Measurements from ENCODE around the gene MLLT10. TPM values are rescaled to one million over a fixed set of nuclear protein-coding genes. Genes with fewer than 3 reads are reported as not detected.
A peak's percentile ranks its signal among the peaks of the same experiment; 100 is the strongest.
"Not testable (repeated sequence)": the region's sequence is repeated elsewhere in the genome, so short reads cannot be mapped to it uniquely, and the experiment has no call there.

Gene MLLT10
- total and polyA plus RNA-seq, 4 donors = 23.1 to 55.5 (median 32.6) TPM

DNA sequence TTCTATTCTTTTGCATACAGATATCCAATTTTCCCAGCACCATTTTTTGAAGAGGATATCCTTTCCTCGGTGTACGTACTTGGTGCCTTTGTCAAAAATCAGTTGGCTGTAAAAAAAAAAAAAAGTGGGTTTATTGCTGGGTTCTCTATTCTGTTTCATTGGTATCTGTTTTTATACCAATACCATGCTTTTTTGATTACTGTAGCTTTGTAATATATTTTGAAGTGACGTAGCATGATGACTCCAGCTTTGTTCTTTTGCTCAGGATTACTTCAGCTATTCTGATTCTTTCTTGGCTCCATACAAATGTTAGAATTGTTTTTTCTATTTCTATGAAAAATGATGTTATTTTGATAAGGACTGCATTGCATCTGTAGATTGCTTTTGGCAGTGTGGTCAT, 165.5 kb downstream of the MLLT10 start:
- Histone ChIP-seq H3K4me3 (ENCODE audit: low read depth, low read length) (no peak overlapping the region), H3K27ac (ENCODE audit: low read depth, low read length) (no peak overlapping the region), H3K27me3 (ENCODE audit: control insufficient read depth, insufficient read depth, low read length) (no peaks in the 10 kb centered on the region), H3K9me3 (ENCODE audit: control insufficient read depth, insufficient read depth, low read length) (peaks cover 6% of the 10 kb centered on the region), H3K36me3 (ENCODE audit: control insufficient read depth, insufficient read depth, low read length) (no peaks in the 10 kb centered on the region), H3K4me1 (ENCODE audit: control insufficient read depth, insufficient read depth, low read length) (no peaks in the 10 kb centered on the region)
- no peak for DNase-seq (ENCODE audit: low read depth in 4 of 6, low spot score in 6 of 6)
- no CpG with 5 or more reads among the region's 3 CpGs for WGBS (ENCODE audit: insufficient coverage)

DNA sequence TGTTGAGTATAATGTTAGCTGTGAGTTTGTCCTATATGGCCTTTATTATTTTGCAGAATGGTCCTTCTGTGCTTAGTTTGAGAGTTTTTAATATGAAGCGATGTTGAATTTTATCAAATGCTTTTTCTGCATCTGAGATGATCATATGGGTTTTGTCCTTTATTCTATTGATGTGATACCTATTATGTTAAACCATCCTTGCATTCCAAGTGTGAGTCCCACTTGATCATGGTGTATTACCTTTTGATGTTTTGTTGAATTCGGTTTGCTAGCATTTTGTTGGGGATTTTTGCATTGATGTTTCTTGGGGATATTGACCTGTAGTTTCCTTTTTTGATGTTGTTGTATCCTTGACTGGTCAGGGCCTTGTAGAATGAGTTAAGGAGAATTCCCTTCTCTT, 166.4 kb downstream of the MLLT10 start:
- no peak overlapping the region for H3K27ac ChIP-seq (ENCODE audit: low read depth, low read length)
- WGBS (ENCODE audit: insufficient coverage) = 100% methylated on average over 1 of the region's 2 CpGs

DNA sequence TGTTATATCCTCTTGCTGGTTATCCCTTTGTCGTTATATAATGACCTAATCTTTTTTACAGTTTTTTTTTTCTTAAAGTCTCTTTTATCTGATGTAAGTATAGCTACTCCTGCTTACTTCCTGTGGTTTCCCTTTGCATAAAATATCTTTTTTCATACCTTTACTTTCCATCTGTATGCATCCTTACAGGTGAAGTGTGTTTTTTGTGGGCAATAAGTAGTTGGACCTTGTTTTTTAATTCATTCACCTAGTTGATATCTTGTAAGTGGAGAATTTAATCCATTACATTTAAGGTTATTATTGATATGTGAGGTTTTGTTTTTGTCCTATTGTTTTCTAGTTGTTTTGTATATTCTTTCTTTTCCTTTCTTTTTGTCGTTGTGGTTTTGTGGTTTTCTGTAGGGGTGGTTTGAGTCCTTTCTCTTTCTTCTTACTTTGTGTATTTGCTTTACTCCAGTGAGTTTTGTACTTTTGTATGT, 168.6 kb downstream of the MLLT10 start:
- H3K4me1 ChIP-seq (ENCODE audit: control insufficient read depth, insufficient read depth, low read length) = no peaks in the 10 kb centered on the region
- no peaks in the 10 kb centered on the region for H3K27me3 ChIP-seq (ENCODE audit: control insufficient read depth, insufficient read depth, low read length)
- no peaks in the 10 kb centered on the region for H3K36me3 ChIP-seq (ENCODE audit: control insufficient read depth, insufficient read depth, low read length)
- H3K9me3 ChIP-seq (ENCODE audit: control insufficient read depth, insufficient read depth, low read length) = peaks cover 6% of the 10 kb centered on the region
- DNase-seq (ENCODE audit: low read depth in 4 of 6, low spot score in 6 of 6) = no peak
- H3K27ac ChIP-seq (ENCODE audit: low read depth, low read length) = no peak overlapping the region
- H3K4me3 ChIP-seq (ENCODE audit: low read depth, low read length) = no peak overlapping the region
- WGBS (ENCODE audit: insufficient coverage) = no CpG with 5 or more reads among the region's 2 CpGs

More for the DNA sequence above, 166.4 kb downstream of the MLLT10 start:
- no peak for DNase-seq (ENCODE audit: low read depth in 4 of 6, low spot score in 6 of 6)
- no peak overlapping the region for H3K4me3 ChIP-seq (ENCODE audit: low read depth, low read length)
- H3K27me3 ChIP-seq (ENCODE audit: control insufficient read depth, insufficient read depth, low read length) = no peaks in the 10 kb centered on the region
- H3K9me3 ChIP-seq (ENCODE audit: control insufficient read depth, insufficient read depth, low read length) = peaks cover 6% of the 10 kb centered on the region
- H3K4me1 ChIP-seq (ENCODE audit: control insufficient read depth, insufficient read depth, low read length) = no peaks in the 10 kb centered on the region
- no peaks in the 10 kb centered on the region for H3K36me3 ChIP-seq (ENCODE audit: control insufficient read depth, insufficient read depth, low read length)

DNA sequence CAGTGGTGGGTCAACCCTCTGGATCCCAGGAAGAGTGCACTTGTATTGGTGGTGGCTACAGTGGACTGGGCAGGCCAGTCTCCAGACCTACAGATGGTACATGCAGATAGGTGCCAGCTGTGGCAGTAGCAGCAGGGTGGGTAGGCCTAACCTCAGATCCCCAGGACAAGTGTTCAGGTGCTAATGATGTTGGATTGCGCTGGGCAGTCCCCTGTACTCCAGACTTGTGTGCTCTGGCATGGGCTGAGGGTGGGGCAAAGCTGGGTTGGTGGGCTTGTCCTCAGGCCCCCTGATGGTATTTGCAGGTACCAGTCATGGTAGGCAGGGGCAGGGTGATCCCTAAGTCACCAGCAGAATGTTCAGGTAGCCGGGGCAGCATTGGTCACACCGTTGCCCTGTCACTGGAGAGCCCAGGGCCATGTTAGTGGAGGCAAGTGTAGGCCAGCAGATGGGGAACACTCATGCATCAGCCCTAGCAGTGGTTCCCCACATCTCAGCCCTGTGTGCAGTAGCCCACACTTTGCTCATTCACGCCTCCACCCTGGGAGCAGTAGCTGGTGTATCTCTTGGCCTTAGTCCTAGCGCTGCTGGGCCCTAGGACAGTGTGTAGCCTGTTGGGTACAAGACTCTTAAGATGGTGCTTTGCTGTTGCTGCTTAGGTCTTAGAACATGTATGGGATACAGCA, 171.3 kb downstream of the MLLT10 start:
- Histone ChIP-seq H3K4me3 (ENCODE audit: low read depth, low read length) (no peak overlapping the region), H3K27me3 (ENCODE audit: control insufficient read depth, insufficient read depth, low read length) (no peaks in the 10 kb centered on the region), H3K9me3 (ENCODE audit: control insufficient read depth, insufficient read depth, low read length) (peaks cover 4% of the 10 kb centered on the region), H3K36me3 (ENCODE audit: control insufficient read depth, insufficient read depth, low read length) (no peaks in the 10 kb centered on the region), H3K27ac (ENCODE audit: low read depth, low read length) (no peak overlapping the region), H3K4me1 (ENCODE audit: control insufficient read depth, insufficient read depth, low read length) (no peaks in the 10 kb centered on the region)
- WGBS (ENCODE audit: insufficient coverage) = 95% methylated on average over 3 of the region's 5 CpGs
- no peak for DNase-seq (ENCODE audit: low read depth in 4 of 6, low spot score in 6 of 6)

DNA sequence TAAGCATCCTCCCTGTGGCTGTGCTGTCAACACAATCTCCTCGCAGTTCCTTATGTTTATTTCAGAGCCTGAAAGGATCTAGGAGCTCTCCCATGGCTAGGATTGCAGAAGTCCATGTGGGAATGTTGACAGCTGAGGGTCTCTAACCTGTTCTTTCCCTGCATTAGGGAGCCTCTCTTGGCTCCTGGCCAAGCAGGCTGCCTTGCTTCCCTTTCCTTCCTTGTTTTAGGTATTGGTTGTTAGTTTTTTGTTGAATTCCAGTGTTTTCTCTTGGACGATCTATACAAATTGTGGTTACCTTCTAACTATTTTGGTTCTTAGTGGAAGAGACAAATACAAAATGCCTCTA, 171.8 kb downstream of the MLLT10 start:
- Histone ChIP-seq H3K9me3 (ENCODE audit: control insufficient read depth, insufficient read depth, low read length) (peaks cover 1% of the 10 kb centered on the region), H3K27me3 (ENCODE audit: control insufficient read depth, insufficient read depth, low read length) (no peaks in the 10 kb centered on the region), H3K36me3 (ENCODE audit: control insufficient read depth, insufficient read depth, low read length) (no peaks in the 10 kb centered on the region), H3K27ac (ENCODE audit: low read depth, low read length) (no peak overlapping the region), H3K4me1 (ENCODE audit: control insufficient read depth, insufficient read depth, low read length) (no peaks in the 10 kb centered on the region), H3K4me3 (ENCODE audit: low read depth, low read length) (no peak overlapping the region)
- no CpG with 5 or more reads among the region's 2 CpGs for WGBS (ENCODE audit: insufficient coverage)
- DNase-seq (ENCODE audit: low read depth in 4 of 6, low spot score in 6 of 6) = no peak

DNA sequence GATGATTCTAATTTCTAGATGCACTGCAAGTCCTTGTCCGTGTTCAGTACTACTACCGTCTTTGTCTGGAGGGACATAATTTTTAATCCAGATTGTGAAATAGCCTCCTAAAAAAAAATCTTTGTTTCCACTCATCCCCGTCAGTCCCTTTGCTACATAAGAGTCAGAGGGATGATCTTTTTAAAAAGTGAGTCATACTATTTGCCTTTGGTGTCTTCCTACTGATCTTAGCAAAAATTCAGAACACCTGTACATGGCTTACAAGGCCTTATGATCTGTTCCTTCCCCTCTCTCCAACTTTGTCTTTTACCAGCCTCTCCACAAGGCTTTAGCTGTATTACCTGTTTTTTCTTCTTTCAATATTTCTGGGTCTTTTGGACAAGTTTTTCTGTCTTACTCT, 173.5 kb downstream of the MLLT10 start:
- Histone ChIP-seq H3K36me3 (ENCODE audit: control insufficient read depth, insufficient read depth, low read length) (no peaks in the 10 kb centered on the region), H3K9me3 (ENCODE audit: control insufficient read depth, insufficient read depth, low read length) (no peaks in the 10 kb centered on the region), H3K27me3 (ENCODE audit: control insufficient read depth, insufficient read depth, low read length) (no peaks in the 10 kb centered on the region), H3K4me1 (ENCODE audit: control insufficient read depth, insufficient read depth, low read length) (no peaks in the 10 kb centered on the region), H3K27ac (ENCODE audit: low read depth, low read length) (no peak overlapping the region), H3K4me3 (ENCODE audit: low read depth, low read length) (no peak overlapping the region)
- WGBS (ENCODE audit: insufficient coverage) = no CpG with 5 or more reads among the region's 3 CpGs
- no peak for DNase-seq (ENCODE audit: low read depth in 4 of 6, low spot score in 6 of 6)

DNA sequence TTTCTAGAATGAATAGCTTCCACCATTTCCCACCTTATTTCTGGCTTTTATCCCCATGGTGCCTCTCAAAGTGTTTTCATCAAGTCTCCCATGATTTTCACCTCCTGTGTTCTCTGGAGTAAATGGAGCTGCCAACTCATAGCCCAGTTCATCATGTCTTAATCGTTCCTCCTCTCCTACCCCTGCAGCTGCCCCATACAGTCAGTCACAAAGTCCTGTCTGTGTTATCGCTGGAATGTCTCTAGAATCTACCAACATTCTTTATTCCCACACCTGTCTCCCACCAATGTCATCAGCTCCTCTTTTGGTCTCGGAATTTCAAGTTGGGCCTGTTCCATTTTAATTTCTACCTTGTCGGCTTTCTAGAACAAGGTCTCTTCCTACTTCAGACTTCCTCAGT, 178.9 kb downstream of the MLLT10 start:
- no peak for DNase-seq (ENCODE audit: low read depth in 4 of 6, low spot score in 6 of 6)
- Histone ChIP-seq H3K4me3 (ENCODE audit: low read depth, low read length) (no peak overlapping the region), H3K27me3 (ENCODE audit: control insufficient read depth, insufficient read depth, low read length) (no peaks in the 10 kb centered on the region), H3K36me3 (ENCODE audit: control insufficient read depth, insufficient read depth, low read length) (no peaks in the 10 kb centered on the region), H3K27ac (ENCODE audit: low read depth, low read length) (no peak overlapping the region), H3K9me3 (ENCODE audit: control insufficient read depth, insufficient read depth, low read length) (no peaks in the 10 kb centered on the region), H3K4me1 (ENCODE audit: control insufficient read depth, insufficient read depth, low read length) (peaks cover 3% of the 10 kb centered on the region)
- 66% methylated on average over 2 of the region's 4 CpGs for WGBS (ENCODE audit: insufficient coverage)

DNA sequence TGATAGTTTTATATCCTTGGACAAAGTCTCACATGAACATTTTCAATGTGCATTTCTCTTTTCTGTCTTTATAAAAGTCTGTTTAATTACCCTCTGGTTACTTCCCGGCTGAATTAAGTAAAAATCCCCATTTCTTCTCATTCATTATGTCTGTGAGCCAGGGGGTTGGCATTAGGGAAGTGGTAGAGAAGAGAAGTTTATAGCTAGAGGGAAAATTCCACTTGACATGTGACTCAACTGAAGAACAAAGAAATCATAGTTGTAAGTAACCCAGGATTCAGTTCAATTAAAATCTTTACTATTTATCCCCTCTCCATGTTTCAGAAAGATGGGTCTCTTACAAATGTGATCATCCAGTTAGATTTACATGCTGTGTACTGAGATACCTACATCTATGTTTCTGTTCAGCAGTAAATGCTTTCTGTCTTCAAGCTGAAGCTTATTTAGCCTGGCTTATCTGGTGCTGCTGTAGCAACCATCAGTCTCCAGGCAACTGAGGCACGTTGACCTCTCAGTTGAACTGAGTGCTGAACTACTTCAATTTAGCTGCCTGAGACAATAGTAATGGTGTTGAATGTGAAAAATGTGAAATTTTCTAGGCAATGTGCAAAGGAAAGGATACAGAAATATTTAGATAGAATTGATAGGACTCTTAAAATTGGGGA, 181.6 kb downstream of the MLLT10 start:
- 13% methylated on average over 1 of the region's 2 CpGs for WGBS (ENCODE audit: insufficient coverage)
- peak in 2 of 6 donors; percentile 21 to 43 for DNase-seq (ENCODE audit: low read depth in 4 of 6, low spot score in 6 of 6)
- peaks cover 3% of the 10 kb centered on the region for H3K4me1 ChIP-seq (ENCODE audit: control insufficient read depth, insufficient read depth, low read length)
- H3K27ac ChIP-seq (ENCODE audit: low read depth, low read length) = no peak overlapping the region
- no peak overlapping the region for H3K4me3 ChIP-seq (ENCODE audit: low read depth, low read length)
- no peaks in the 10 kb centered on the region for H3K27me3 ChIP-seq (ENCODE audit: control insufficient read depth, insufficient read depth, low read length)
- H3K9me3 ChIP-seq (ENCODE audit: control insufficient read depth, insufficient read depth, low read length) = no peaks in the 10 kb centered on the region
- no peaks in the 10 kb centered on the region for H3K36me3 ChIP-seq (ENCODE audit: control insufficient read depth, insufficient read depth, low read length)

DNA sequence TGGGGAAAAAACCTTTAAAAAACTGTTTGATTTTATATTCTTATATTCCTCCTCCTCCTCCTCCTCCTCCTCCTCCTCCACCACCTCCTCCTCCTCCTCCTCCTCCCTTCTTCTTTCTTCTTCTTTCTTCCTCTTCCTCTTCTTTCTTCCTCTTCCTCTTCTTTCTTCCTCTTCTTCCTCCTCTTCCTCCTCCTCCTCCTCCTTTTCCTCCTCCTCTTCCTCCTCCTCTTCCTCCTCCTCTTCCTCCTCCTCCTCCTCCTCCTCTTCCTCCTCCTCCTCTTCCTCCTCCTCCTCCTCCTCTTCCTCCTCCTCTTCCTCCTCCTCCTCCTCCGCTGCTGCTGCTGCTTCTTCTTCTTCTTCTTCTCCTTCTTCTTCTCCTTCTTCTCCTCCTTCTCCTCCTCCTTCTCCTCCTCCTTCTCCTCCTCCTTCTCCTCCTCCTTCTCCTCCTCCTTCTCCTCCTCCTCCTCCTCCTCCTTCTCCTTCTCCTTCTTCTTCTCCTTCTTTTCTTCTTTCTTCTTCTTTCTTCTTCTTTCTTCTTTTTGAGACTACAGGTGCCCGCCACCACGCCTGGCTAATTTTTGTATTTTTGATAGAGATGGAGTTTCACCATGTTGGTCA, 183.5 kb downstream of the MLLT10 start:
- DNase-seq (ENCODE audit: low read depth in 4 of 6, low spot score in 6 of 6); H3K36me3 ChIP-seq (ENCODE audit: control insufficient read depth, insufficient read depth, low read length); H3K4me3 ChIP-seq (ENCODE audit: low read depth, low read length); H3K27me3 ChIP-seq (ENCODE audit: control insufficient read depth, insufficient read depth, low read length); H3K27ac ChIP-seq (ENCODE audit: low read depth, low read length); H3K4me1 ChIP-seq (ENCODE audit: control insufficient read depth, insufficient read depth, low read length); H3K9me3 ChIP-seq (ENCODE audit: control insufficient read depth, insufficient read depth, low read length): not testable (repeated sequence)
- 100% methylated on average over 1 of the region's 3 CpGs for WGBS (ENCODE audit: insufficient coverage)

DNA sequence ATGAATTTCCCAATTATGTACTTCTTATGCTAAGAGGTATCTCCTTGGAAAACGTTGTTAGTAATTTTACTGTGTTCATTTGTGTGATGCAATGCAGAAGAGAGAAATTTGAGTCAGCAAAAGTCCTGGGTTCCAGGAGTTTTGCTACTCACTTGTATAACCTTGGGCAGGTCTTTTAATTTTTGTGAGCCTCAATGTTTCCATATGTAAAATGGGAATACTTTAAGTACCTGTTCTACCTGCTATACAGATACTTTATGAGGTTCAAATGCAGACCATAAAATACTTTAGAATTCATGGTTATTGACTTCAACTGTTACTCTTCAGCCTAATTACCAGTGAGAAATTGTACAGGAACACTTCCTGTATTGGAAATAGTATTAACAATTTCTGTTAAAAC, 185.5 kb downstream of the MLLT10 start:
- Histone ChIP-seq H3K4me1 (ENCODE audit: control insufficient read depth, insufficient read depth, low read length) (peaks cover 2% of the 10 kb centered on the region), H3K27me3 (ENCODE audit: control insufficient read depth, insufficient read depth, low read length) (no peaks in the 10 kb centered on the region), H3K4me3 (ENCODE audit: low read depth, low read length) (no peak overlapping the region), H3K27ac (ENCODE audit: low read depth, low read length) (no peak overlapping the region), H3K9me3 (ENCODE audit: control insufficient read depth, insufficient read depth, low read length) (no peaks in the 10 kb centered on the region), H3K36me3 (ENCODE audit: control insufficient read depth, insufficient read depth, low read length) (no peaks in the 10 kb centered on the region)
- no peak for DNase-seq (ENCODE audit: low read depth in 4 of 6, low spot score in 6 of 6)
- 63% methylated on average over 1 of the region's 1 CpG for WGBS (ENCODE audit: insufficient coverage)

Measured in spinal cord (tissue), 10 donors.